ENCODE measurements around the gene MLF2. TPM values are rescaled to one million over a fixed set of nuclear protein-coding genes. Genes with fewer than 3 reads are reported as not detected.

Gene MLF2
- total RNA-seq = 10 to 100 TPM; 59.4 to 76.5 TPM

- ATAC-seq (peak; percentile 96), DNase-seq (peak; percentile 98 to 99 (median 98))
- no peaks in the 10 kb centered on the region for H3K9me3 ChIP-seq
- intact Hi-C loops (cut with DNase I) = no loop called here
- H3K36me3 ChIP-seq (replicated peaks in 1 of 2; ENCODE audit: insufficient read depth in 1 of 2, low read depth in 2 of 2) = peaks cover 19 to 20% of the 10 kb centered on the region in 2 donors
- 0% methylated on average over 19 to 62 of the region's 62 CpGs for WGBS, 2 donors
- no peaks in the 10 kb centered on the region for H3K27me3 ChIP-seq
- peaks cover 21% of the 10 kb centered on the region for H3K4me1 ChIP-seq
- H3K27ac ChIP-seq = peak within 1 kb of the TSS; percentile 95 to 98 (median 96)
- TF ChIP-seq POLR2A (IDR thresholded peaks at IDR 0.05) = peak; percentile 70 to 95 (median 92)
- TF ChIP-seq CTCF (IDR thresholded peaks at IDR 0.05) = peak in 6 of 7 experiments; percentile 90 to 99 (median 98)
- peak within 1 kb of the TSS; percentile 54 to 81 for H3K4me3 ChIP-seq
Observed at GRCh38 chr12:6752921-6753771, at the start of gene MLF2. TSS of gene MLF2 (minus strand) at chr12:6753141. CDS start at chr12:6752334, 807 bp downstream.

GRCh38 chr12:6799147-6799546 lies 46.2 kb upstream of the MLF2 start:
- TF ChIP-seq POLR2A (IDR thresholded peaks at IDR 0.05) = no peak
- no peak for TF ChIP-seq CTCF (IDR thresholded peaks at IDR 0.05)
- no peaks in the 10 kb centered on the region for H3K27me3 ChIP-seq
- intact Hi-C loops (cut with DNase I) = no loop called here
- DNase-seq (no peak), ATAC-seq (no peak)
- 74 to 76% methylated on average over 5 of the region's 5 CpGs for WGBS, 2 donors
- no peak overlapping the region for H3K4me3 ChIP-seq
- H3K9me3 ChIP-seq = no peaks in the 10 kb centered on the region
- H3K4me1 ChIP-seq = no peaks in the 10 kb centered on the region
- no peaks in the 10 kb centered on the region for H3K36me3 ChIP-seq (replicated peaks in 1 of 2; ENCODE audit: insufficient read depth in 1 of 2, low read depth in 2 of 2)
- H3K27ac ChIP-seq = no peak overlapping the region

- intact Hi-C loops (cut with DNase I) = no loop called here
- H3K9me3 ChIP-seq = no peaks in the 10 kb centered on the region
- DNase-seq (no peak), ATAC-seq (no peak)
- H3K27me3 ChIP-seq = no peaks in the 10 kb centered on the region
- H3K4me3 ChIP-seq = no peak overlapping the region
- WGBS, 2 donors = 81 to 82% methylated on average over 4 of the region's 4 CpGs
- H3K4me1 ChIP-seq = no peaks in the 10 kb centered on the region
- no peak for TF ChIP-seq POLR2A (IDR thresholded peaks at IDR 0.05)
- no peak for TF ChIP-seq CTCF (IDR thresholded peaks at IDR 0.05)
- no peak overlapping the region for H3K27ac ChIP-seq
- H3K36me3 ChIP-seq (replicated peaks in 1 of 2; ENCODE audit: insufficient read depth in 1 of 2, low read depth in 2 of 2) = no peaks in the 10 kb centered on the region
Observed at GRCh38 chr12:6796576-6796975, 43.6 kb upstream of the MLF2 start.

- H3K36me3 ChIP-seq (replicated peaks in 1 of 2; ENCODE audit: insufficient read depth in 1 of 2, low read depth in 2 of 2) = no peaks in the 10 kb centered on the region
- no peak overlapping the region for H3K27ac ChIP-seq
- WGBS, 2 donors = 44 to 47% methylated on average over 2 of the region's 2 CpGs
- no peak overlapping the region for H3K4me3 ChIP-seq
- no peaks in the 10 kb centered on the region for H3K4me1 ChIP-seq
- no peak for DNase-seq
- intact Hi-C loops (cut with DNase I) = no loop called here
- H3K9me3 ChIP-seq = no peaks in the 10 kb centered on the region
- no peak for TF ChIP-seq CTCF (IDR thresholded peaks at IDR 0.05)
- TF ChIP-seq POLR2A (IDR thresholded peaks at IDR 0.05) = no peak
- ATAC-seq = no peak
- no peaks in the 10 kb centered on the region for H3K27me3 ChIP-seq
Observed at GRCh38 chr12:6795088-6795487, 42.1 kb upstream of the MLF2 start.
